GM12878 (cell line): ENCODE data around the gene AGER.

Experiments used
- POLR2AphosphoS5 ChIP-seq: IDR thresholded peaks from 2 replicates; pipeline ENCODE4 v1.6.1; 2011; ENCODE audit warnings: mild to moderate bottlenecking, low read length, inconsistent platforms
- RFX5 ChIP-seq: IDR thresholded peaks from 2 replicates; pipeline ENCODE4 v1.6.1; 2011; ENCODE audit warnings: low read depth, low read length, improper control_type of control experiment

- TF ChIP-seq POLR2AphosphoS5: no peak
- TF ChIP-seq RFX5: no peak
Observed at GRCh38 chr6:32204268-32204715, 20.2 kb upstream of the AGER start.
